Fibroblast of peridontal ligament (primary cell): ENCODE measurements around the gene KDM6A.
"Not testable (repeated sequence)": the region's sequence is repeated elsewhere in the genome, so short reads cannot be mapped to it uniquely, and the experiment has no call there.

Experiments used
- DNase-seq: peaks from one replicate; pipeline ENCODE4 v3.0.0-alpha.2; 2010; ENCODE audit errors: extremely low read depth

KDM6A gene

GRCh38 chrX:44922980-44923379, 50.0 kb downstream of the KDM6A start:
- no peak for DNase-seq

- no peak for DNase-seq
Measured at GRCh38 chrX:44927398-44927797, 54.4 kb downstream of the KDM6A start.

DNA sequence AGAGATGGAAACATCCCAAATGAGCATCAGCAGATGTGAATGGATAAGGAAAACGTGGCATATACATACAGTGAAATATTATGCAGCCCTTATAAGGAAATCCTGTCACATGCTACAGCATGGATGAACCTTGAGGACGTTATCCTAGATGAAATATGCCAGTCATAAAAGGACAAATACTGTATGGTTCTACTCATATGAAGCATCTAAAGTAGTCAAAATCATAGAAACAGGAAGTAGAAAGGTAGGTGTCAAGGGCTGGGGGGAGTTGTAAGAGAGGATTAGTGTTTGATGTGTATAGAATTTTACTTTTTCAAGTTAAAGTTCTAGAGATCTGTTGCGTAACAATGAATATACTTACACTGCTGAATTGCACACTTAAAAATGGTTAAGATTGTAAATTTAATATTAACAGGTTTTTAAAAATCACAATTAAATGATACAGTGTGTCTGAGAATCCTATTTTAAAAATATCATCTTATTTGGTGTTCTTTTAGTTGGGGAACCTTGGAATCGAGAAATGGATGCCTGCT, 58.5 kb downstream of the KDM6A start:
- no peak for DNase-seq

DNA sequence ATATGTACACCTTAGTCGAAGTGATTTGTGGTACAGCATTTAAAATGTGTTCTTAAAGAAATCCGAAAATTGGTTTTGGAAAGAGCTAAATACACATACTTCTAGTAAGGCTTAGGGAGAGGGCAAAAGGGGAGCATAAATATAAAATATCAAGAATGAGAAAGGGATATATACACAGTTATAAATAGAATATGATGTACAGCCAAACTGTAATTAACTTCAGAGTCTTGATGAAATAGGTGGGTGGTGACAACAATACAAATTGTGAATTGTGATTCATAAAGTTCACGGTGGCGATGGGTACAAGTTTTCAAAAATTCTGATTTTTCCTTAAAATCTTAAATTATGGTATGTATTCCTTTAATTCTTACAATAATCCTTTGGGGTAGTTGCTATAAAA, 62.2 kb downstream of the KDM6A start:
- DNase-seq, result no peak

DNA sequence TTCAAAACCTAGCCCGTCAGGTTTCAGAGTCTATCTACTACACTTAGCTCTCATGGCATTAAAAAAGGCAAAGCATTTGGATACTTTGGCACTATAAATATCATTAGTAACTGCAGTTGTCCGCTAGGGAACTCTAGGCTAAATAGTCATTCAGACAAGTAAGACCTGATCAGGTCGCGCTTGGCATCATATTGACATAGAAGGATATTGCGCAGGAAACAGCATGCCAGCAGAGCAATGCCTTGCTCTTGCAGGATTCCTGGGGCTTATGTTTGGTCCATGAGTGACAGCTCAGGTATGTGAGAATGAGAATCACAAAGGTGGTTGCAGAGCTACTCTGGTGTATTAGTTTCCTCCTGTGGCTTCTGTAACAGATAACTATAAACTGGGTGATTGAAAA, 62.7 kb downstream of the KDM6A start:
- DNase-seq, result no peak

DNA sequence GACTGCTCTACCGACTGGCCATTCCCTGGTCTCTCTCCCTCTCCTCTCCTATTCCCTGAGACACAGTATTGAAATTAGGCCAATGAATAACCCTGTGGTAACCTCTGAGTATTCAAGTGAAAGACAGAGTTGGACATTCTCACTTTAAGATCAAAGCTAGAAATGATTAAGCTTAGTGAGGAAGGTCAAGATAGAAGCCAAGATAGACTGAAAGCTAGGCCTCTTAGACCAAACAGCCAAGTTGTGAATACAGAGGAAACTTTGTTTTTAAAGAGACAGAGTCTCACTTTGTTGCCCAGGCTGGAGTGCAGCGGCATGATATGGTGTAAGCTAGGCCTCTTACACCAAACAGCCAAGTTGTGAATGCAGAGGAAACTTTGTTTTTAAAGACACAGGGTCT, 64.6 kb downstream of the KDM6A start:
- DNase-seq, result no peak

DNA sequence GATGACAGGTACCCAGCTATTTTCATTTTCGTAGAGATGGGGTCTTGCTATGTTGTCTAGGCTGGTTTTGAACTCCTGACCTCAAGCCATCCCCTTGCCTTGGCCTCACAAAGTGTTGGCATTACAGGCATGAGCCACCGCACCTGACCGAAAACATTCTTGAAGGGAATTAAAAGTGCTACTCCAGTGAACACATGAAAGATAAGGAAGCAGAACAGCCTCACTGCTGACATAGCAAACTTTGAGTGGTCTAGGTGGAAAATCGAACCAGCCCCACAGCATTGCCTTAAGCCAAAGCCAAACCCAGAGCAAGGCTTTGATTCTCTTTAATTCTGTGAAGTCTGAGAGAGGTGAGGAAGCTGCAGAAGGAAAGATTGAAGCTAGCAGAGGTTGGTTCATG, 65.1 kb downstream of the KDM6A start:
- DNase-seq, result no peak

- not testable (repeated sequence) for DNase-seq
Measured at GRCh38 chrX:44940541-44940940, 67.6 kb downstream of the KDM6A start.

DNA sequence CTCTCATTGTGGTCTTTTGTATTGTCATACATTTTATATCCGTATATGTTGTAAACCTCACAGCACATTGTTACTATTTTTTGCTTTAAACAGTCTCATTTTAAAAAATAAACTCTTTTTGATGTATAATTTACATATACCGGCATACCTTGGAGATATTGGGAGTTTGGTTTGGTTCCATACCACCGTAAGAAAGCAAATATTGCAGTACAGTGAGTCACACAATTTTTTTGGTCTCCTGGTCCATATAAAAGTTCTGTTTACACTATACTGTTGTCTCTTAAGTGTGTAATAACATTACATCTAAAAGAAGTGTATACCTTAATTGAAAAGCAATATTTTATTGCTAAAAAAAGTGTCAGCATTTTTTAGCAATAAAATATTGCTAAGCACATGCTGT, 70.0 kb downstream of the KDM6A start:
- DNase-seq, result no peak

DNA sequence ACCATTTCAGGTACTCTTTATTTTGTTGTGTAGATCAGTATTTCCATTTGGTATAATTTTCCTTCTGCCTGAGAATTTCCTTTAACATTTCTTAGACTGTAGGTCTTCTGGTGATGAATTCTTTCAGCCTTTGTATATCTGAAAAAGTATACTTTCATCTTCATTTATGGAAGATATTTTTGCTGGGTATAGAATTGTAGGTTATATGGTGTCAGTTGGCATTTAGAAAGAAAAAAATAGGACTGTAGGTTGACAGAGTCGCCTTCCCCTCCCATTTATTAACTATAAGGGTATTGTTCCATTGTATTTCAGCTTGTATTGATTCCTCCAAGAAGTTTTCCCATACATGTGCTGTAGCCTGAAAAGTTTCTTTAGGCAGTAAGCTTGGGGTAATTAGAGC, 71.9 kb downstream of the KDM6A start:
- DNase-seq, result no peak

GRCh38 chrX:44945736-44946135, 72.7 kb downstream of the KDM6A start:
- DNase-seq, result no peak

GRCh38 chrX:44946771-44947170, 73.8 kb downstream of the KDM6A start:
- DNase-seq, result peak; percentile 17

GRCh38 chrX:44947995-44948394, 75.0 kb downstream of the KDM6A start:
- no peak for DNase-seq

- DNase-seq, result no peak
Measured at GRCh38 chrX:44948406-44948805, 75.4 kb downstream of the KDM6A start.

DNA sequence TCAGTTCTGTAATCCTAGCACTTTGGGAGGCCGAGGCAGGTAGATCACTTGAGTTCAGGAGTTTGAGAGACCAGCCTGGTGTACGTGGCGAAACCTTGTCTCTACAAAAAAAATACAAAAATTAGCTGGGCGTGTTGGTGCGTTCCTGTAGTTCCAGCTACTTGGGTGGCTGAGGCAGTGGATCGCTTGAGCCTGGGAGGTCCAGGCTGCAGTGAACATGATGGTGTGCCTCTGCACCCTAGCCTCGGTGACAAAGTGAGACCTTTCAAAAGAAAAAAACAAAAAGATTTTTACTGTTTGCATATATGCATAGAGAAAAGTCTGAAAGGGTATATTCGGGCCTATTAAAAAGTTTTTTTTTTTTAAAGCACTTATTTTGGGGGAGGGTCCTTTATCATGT, 76.1 kb downstream of the KDM6A start:
- no peak for DNase-seq

GRCh38 chrX:44950471-44951366, 77.7 kb downstream of the KDM6A start:
- not testable (repeated sequence) for DNase-seq

DNA sequence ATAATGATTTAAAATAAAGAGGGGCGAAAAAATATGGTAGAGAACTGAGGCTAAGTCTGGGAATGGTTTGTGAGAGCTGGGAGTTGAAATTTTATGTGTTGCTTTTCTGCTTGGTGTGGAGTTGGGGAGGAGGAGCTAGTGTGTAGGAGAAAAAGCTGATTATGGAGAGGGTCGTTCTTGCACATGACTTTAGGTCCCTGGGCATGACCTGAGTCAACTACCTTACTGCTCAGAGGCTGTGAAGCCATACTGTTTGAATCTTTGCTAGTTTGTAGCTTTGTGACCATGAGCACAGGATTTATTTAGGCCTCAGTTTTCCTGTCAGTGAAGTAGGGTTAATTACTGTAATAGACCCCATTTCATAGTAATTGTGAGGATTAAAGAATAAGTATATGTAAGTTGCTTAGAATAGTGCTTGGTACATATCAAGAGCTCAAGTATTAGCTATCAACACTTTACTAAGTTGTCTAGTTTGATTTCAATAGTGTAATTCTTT, 78.6 kb downstream of the KDM6A start:
- peak; percentile 4 for DNase-seq

DNA sequence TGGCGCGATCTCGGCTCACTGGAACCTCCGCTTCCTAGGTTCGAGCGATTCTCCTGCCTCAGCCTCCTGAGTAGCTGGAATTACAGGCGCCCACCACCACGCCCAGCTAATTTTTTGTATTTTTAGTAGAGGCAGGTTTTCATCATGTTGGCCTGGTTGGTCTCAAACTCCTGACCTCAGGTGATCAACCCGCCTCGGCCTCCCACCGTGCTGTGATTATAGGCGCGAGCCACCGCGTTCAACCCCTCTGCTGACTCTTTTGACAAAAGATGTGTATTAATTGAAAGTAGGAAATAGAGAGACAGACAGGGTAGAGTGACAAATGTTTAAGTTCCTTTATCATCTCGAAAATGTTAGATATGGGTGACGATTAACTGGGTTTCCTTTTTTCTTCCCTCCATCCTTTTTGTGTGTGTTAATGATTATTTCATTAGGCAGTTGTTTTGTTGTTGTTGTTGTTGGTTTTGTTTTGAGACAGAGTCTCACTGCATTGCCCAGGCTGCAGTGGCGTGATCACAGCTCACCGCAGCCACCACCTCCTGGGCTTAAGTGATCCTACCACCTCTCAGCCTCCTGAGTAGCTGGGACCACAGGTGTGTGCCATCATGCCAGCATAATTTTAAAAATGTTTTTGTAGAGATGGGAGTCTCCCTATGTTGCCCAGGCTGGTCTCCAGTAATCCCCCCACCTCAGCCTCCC, 79.5 kb downstream of the KDM6A start:
- DNase-seq, result no peak

- no peak for DNase-seq
Measured at GRCh38 chrX:44953734-44954502, 80.9 kb downstream of the KDM6A start.

DNA sequence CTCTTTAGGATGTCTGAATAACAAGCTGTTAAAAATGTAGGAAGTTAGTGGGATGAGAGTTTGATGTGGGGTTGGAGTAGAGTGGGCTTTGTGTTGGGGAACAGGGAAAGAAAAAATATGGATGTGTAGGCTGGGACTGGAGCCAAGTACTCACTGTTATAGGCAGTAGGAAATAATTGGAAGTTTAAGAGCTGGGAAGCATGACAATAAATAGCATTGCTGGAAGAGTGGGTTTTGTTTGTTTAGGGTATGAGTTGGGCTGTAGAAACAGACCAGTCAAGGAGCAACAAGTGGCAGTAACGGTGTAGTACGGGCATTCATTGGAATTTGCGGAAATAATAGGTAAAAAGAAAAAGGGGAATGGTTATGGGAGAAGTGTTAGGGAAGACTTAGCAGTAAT, 81.6 kb downstream of the KDM6A start:
- no peak for DNase-seq

GRCh38 chrX:44957848-44958247, 84.9 kb downstream of the KDM6A start:
- no peak for DNase-seq

DNA sequence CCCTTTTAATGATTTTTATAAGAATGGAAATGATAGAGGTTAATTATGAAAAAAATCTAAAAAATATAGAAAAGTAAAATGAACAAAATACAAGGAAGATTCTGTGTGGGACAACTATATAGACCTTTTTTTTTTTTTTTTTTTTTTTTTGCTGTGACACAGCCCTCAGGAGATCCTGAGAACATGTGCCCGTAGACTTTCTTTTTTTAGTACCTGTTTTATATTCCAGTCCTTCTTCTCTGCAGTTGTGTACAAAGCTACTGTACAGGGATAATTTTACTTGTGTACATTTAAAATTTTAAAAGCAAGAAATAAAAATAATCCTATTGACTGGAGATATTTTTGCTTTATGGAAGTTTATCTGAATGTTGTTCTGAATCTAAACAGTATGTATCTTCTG, 85.5 kb downstream of the KDM6A start:
- no peak for DNase-seq
